H1 (cell line): ENCODE data around the gene NOC2L. TPM values are rescaled to one million over a fixed set of nuclear protein-coding genes. Genes with fewer than 3 reads are reported as not detected.

ENCODE experiments used
- ASH2L ChIP-seq: fragments of 200-600, 300-600 bp; sonication (generic); IDR thresholded peaks from one replicate; pipeline ENCODE4 v1.7.1; 2017; ENCODE audit warnings: low read length
- ATF2 ChIP-seq: IDR thresholded peaks from 2 replicates; pipeline ENCODE4 v1.6.1; 2012; ENCODE audit warnings: low read length, inconsistent platforms
- ATF3 ChIP-seq: IDR thresholded peaks from 2 replicates; pipeline ENCODE4 v1.6.1; 2011; ENCODE audit warnings: low read depth, mild to moderate bottlenecking, low read length; ENCODE audit not compliant: insufficient read depth
- CBX5 ChIP-seq: fragments of 300-800, 300-1000 bp; sonication (generic); IDR thresholded peaks from 2 replicates; pipeline ENCODE4 v1.7.1; 2016; ENCODE audit warnings: antibody characterized with exemption, low read length, low read depth
- POU5F1 ChIP-seq: IDR thresholded peaks from 2 replicates; pipeline ENCODE4 v1.6.1; 2011; ENCODE audit warnings: low read depth, mild to moderate bottlenecking, low read length, moderate library complexity
- SP2 ChIP-seq: IDR thresholded peaks from 2 replicates; pipeline ENCODE4 v1.6.1; 2012; ENCODE audit warnings: mild to moderate bottlenecking, low read length, inconsistent platforms
- SRF ChIP-seq: IDR thresholded peaks from 2 replicates; pipeline ENCODE4 v1.6.1; 2011; ENCODE audit warnings: mild to moderate bottlenecking, low read depth, low read length, moderate library complexity
- SUZ12 ChIP-seq: fragments of 200-600 bp; sonication (generic); IDR thresholded peaks from 2 replicates; pipeline ENCODE4 v1.6.1; 2012; ENCODE audit warnings: mild to moderate bottlenecking, inconsistent platforms, low read length, moderate library complexity, mixed read lengths
- TBP ChIP-seq: IDR thresholded peaks from 2 replicates; pipeline ENCODE4 v1.6.1; 2011; ENCODE audit warnings: low read depth, low read length, improper control_type of control experiment
- TCF12 ChIP-seq: IDR thresholded peaks from 2 replicates; pipeline ENCODE4 v1.6.1; 2011; ENCODE audit warnings: low read depth, mild to moderate bottlenecking, low read length
- polyA plus RNA-seq, 7 experiments: library from polyadenylated mRNA; depleted of rRNA in 3 of 7; stranded (reverse) in 5 of 7; unstranded in 2 of 7; fragments of >200 nt in 5 of 7; fragments of 200-250 nt in 2 of 7; gene quantifications; 1 replicate in 5 of 7; 2 replicates in 1 of 7; 4 replicates in 1 of 7; pipeline versions ENCODE4 v1.2.1 to v1.2.3, GENCODE V29; 2011 to 2013; ENCODE audit warnings: missing spikeins in 2 of 7, mixed read lengths in 2 of 7
- total RNA-seq: library from RNA; stranded (reverse); fragmentation: NEBNext Ultra II Directional; extraction: Animal tissue kit (Norgen Biotek cat#: 25700); gene quantifications from 2 replicates; pipeline ENCODE4 v1.2.1, GENCODE V29; 2021

The NOC2L gene
- total and polyA plus RNA-seq, 2 of the 8 experiments (the other 6 are each of a cell fraction or from before 2014, with no cell fraction given): 74.7 to 130 TPM

GRCh38 chr1:961132-961669 is 2.1 kb upstream of the NOC2L start (continued):
- no peak for TF ChIP-seq ATF2
- TF ChIP-seq TCF12: no peak
- TF ChIP-seq POU5F1: no peak
- no peak for TF ChIP-seq SRF
- no peak for TF ChIP-seq ASH2L
- TF ChIP-seq ATF3: no peak
- no peak for TF ChIP-seq TBP
- TF ChIP-seq SUZ12: peak; percentile 39; the same call in 1 of the 2 replicates
- no peak for TF ChIP-seq SP2
- no peak for TF ChIP-seq CBX5
